Naive thymus-derived CD8-positive, alpha-beta T cell (primary cell): ENCODE results near the gene GNG12. TPM values are rescaled to one million over a fixed set of nuclear protein-coding genes. Genes with fewer than 3 reads are reported as not detected.

Source experiments
- ATAC-seq, 2 donors: fragments of 150-1000 bp; cut with Tn5 transposase in 1 of 2; sonication (Bioruptor Pico), chemical (Tn5 transposase) in 1 of 2; 1 replicate in 1 of 2; 2 replicates in 1 of 2; pipeline ENCODE4 v1.10.0; 2021; ENCODE audit warnings: mild to moderate bottlenecking in 2 of 2, moderate library complexity in 2 of 2
- POLR2A ChIA-PET: fragments of 350-600 bp; sonication (Branson Sonifier 250); formaldehyde crosslinking; loops from one replicate; lab custom pipeline; 2021; ENCODE audit warnings: antibody characterized with exemption; lab: Charles Lee
- DNase-seq, 10 donors: peaks; one replicate each; pipeline versions ENCODE4 v3.0.0 to v3.0.0-alpha.2; 2020 to 2022
- H3K27ac Mint-ChIP-seq, 10 donors: one replicate each; pipeline ENCODE4 v1.8.0; 2020 to 2022; ENCODE audit warnings: mild to moderate bottlenecking in 10 of 10, mixed read lengths in 10 of 10, moderate library complexity in 4 of 10, inconsistent platforms in 1 of 10
- H3K27me3 Mint-ChIP-seq, 5 donors: one replicate each; pipeline ENCODE4 v1.8.0; 2021 to 2022; ENCODE audit warnings: mixed read lengths in 5 of 5
- H3K36me3 Mint-ChIP-seq, 3 donors: one replicate each; pipeline ENCODE4 v1.8.0; 2020 to 2022; ENCODE audit warnings: mixed read lengths in 3 of 3, mild to moderate bottlenecking in 2 of 3, inconsistent platforms in 1 of 3
- H3K4me1 Mint-ChIP-seq, 4 donors: one replicate each; pipeline ENCODE4 v1.8.0; 2021 to 2022; ENCODE audit warnings: mixed read lengths in 4 of 4
- H3K4me3 Mint-ChIP-seq, 10 donors: one replicate each; pipeline ENCODE4 v1.8.0; 2020 to 2022; ENCODE audit warnings: mild to moderate bottlenecking in 10 of 10, mixed read lengths in 10 of 10, moderate library complexity in 6 of 10, inconsistent platforms in 1 of 10
- H3K9me3 Mint-ChIP-seq, 9 donors: one replicate each; pipeline ENCODE4 v1.8.0; 2020 to 2022; ENCODE audit warnings: mixed read lengths in 9 of 9, mild to moderate bottlenecking in 3 of 9, inconsistent platforms in 1 of 9, moderate library complexity in 1 of 9
- polyA plus RNA-seq, 3 donors: library from polyadenylated mRNA; unstranded; fragments of 300-500 nt; fragmentation: Illumina TruSeq; gene quantifications; one replicate each; pipeline ENCODE4 v1.2.3, GENCODE V29; 2021
- total RNA-seq, 8 experiments: library from RNA in 2 of 8; stranded (reverse) in 2 of 8; gene quantifications; one replicate each; pipeline ENCODE4 v1.2.3 and lab custom pipeline; 2021 to 2026

The GNG12 gene
- total RNA-seq, result not detected
- polyA plus RNA-seq, result not detected
- total RNA-seq (lab: John Stamatoyannopoulos, UW), result 0 to 1.4 (median 0.23) reads per million in 6 experiments

GRCh38 chr1:67832737-67833601 lies at the start of gene GNG12:
Gene GNG12, minus strand, starts transcription at chr1:67833467. Its CDS starts 125,781 bp downstream, at chr1:67707686.
- POLR2A ChIA-PET, result no interaction called here
- Mint-ChIP-seq H3K9me3 (peaks cover 0 to 4% (median 0%) of the 10 kb centered on the region in 9 donors), H3K36me3 (peaks cover 0 to 2% (median 0%) of the 10 kb centered on the region in 3 donors), H3K27ac (peak within 1 kb of the TSS in 1 of 10 donors; percentile 36), H3K27me3 (peaks cover 31 to 58% (median 53%) of the 10 kb centered on the region in 5 donors), H3K4me3 (peak within 1 kb of the TSS; percentile 70 to 88 (median 82)), H3K4me1 (peaks cover 13 to 30% (median 21%) of the 10 kb centered on the region in 4 donors)
- DNase-seq (peak in 1 of 10 donors; percentile 6), ATAC-seq (peak; percentile 49 to 67)

DNA sequence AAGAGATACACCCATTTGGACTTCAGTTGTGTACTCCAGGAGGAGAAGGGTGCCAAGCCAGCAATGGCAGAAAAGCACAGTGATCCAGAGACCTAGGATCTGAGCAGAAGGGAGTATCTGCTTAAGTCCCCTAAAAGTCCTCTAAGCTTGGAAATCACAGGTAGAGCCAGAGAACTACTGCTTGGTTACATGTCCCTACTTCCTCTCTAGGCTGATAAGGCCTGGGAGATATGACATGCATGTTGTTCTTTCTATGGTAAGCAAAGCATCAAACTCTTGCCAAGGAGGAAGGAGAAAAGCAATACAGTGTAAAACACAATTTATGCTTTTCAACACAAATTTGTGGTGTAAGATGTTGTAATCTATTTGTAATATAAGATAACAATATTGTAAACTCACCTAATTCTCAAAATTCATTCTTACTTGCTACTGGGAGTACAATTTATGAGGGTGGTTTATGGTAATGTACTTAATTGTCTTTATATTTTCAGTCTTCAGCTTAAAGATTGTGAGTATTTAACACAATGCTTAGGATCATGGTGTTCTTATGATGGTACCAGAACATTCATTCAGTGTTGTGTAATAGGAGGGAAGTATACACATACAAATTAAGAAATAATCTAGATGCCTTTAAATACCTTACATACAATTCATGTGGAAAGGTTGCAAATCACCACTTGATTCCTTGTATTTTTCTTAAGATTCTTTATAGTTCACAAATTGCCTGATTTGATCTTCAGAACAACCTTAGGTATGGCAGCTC lies 49.1 kb upstream of the GNG12 start:
- Mint-ChIP-seq H3K27me3 (peaks cover 8 to 32% (median 14%) of the 10 kb centered on the region in 5 donors), H3K36me3 (no peaks in the 10 kb centered on the region), H3K27ac (no peak overlapping the region), H3K4me3 (no peak overlapping the region), H3K4me1 (no peaks in the 10 kb centered on the region), H3K9me3 (peaks cover 0 to 4% (median 0%) of the 10 kb centered on the region in 9 donors)
- DNase-seq, result no peak
- no peak for ATAC-seq
- POLR2A ChIA-PET, result no interaction called here

DNA sequence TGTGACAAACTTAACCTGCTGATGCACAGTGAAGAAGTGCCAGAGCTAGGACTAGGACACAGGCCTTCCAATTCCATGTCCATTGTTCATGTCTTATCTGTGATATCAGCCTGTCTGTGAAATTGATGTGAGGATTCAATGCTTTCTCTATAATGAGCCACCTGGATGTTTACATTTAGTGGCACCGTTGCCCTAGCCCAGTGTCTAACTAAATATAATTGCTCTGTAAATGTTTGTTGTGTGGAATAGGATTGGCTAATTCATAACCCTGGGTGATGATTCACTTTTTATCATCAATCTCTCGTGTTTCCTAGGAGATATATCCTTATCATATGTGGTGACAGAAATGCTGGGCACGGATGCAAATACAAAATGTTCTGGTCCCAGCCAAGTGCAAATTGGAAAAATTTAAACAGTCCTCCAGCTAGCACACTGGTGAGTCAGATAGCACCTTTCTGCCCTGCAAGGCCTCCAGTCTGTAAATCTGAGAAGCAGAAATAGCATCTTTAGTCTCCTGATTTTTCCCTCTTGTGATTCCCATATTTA lies 46.9 kb upstream of the GNG12 start:
- DNase-seq (no peak), ATAC-seq (no peak)
- H3K4me1 Mint-ChIP-seq, result peaks cover 0 to 2% (median 0%) of the 10 kb centered on the region in 4 donors
- POLR2A ChIA-PET, result no interaction called here
- H3K27me3 Mint-ChIP-seq, result peaks cover 8 to 37% (median 18%) of the 10 kb centered on the region in 5 donors
- H3K27ac Mint-ChIP-seq, result no peak overlapping the region
- no peaks in the 10 kb centered on the region for H3K36me3 Mint-ChIP-seq
- no peak overlapping the region for H3K4me3 Mint-ChIP-seq
- H3K9me3 Mint-ChIP-seq, result peaks cover 0 to 5% (median 0%) of the 10 kb centered on the region in 9 donors

DNA sequence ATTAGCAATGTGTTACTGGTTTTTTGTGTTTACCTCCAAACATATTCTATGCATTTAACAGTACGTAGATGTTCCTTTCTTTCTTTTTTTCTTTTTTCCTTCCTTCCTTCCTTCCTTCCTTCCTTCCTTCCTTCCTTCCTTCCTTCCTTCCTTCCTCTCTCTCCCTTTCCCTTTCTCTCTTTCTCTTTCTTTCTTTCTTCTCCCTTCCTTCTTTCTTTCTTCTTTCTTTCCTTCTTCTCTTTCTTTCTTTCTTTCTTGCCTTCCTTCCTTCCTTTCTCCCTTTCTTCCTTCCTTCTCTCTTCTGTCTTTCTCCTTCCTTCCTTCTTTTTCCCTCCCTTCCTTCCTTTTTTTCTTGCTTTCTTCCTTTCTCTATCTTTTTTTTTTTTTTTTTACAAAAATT lies 46.2 kb upstream of the GNG12 start:
- ATAC-seq, result no peak
- POLR2A ChIA-PET, result interaction anchor here (0.5 kb wide), 1 partner anchor 346 kb away, joined by 3 read pairs; no protein-coding TSS in a partner anchor

DNA sequence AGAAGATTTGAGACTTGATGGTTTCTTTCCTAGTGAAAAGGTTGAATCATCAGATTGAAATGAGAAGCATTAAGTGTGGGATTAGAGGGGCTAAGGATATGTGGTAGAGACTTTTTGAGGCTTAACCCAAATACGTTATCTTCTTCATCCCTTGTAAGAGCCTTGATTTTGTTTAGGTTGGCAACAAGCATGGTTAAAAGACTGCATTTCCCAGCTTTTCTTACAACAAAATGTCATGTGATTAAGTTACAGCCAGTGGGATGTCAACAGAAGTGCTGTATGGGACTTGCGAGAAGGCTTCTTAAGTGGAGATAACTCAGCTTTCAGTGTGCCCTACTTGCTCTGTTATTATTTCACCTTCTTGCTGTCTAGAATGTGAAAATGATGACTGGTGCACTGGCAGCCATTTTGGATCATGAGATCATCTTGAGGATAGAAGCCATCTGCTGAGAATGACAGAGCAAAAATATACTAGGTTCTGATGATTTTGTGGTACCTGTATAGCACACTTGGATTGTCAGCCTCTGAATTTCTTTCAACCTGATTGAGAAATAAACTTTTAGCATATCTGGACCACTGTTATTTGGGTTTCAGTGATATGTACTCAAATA lies 41.3 kb upstream of the GNG12 start:
- Mint-ChIP-seq H3K4me3 (no peak overlapping the region), H3K27me3 (peaks cover 6 to 33% (median 20%) of the 10 kb centered on the region in 5 donors), H3K4me1 (peaks cover 0 to 3% (median 0%) of the 10 kb centered on the region in 4 donors), H3K9me3 (peaks cover 0 to 19% (median 6%) of the 10 kb centered on the region in 9 donors), H3K36me3 (no peaks in the 10 kb centered on the region), H3K27ac (no peak overlapping the region)
- DNase-seq (no peak), ATAC-seq (no peak)
- POLR2A ChIA-PET, result no interaction called here

More for the DNA sequence above, 46.2 kb upstream of the GNG12 start:
- Mint-ChIP-seq H3K36me3 (no peaks in the 10 kb centered on the region), H3K4me1 (peaks cover 0 to 3% (median 0%) of the 10 kb centered on the region in 4 donors), H3K4me3 (no peak overlapping the region), H3K27ac (no peak overlapping the region), H3K9me3 (peaks cover 0 to 10% (median 0%) of the 10 kb centered on the region in 9 donors), H3K27me3 (peaks cover 8 to 37% (median 19%) of the 10 kb centered on the region in 5 donors)
- DNase-seq, result no peak

GRCh38 chr1:67869233-67869632 lies 36.0 kb upstream of the GNG12 start:
- no peak overlapping the region for H3K27ac Mint-ChIP-seq
- no peak overlapping the region for H3K4me3 Mint-ChIP-seq
- DNase-seq (no peak), ATAC-seq (no peak)
- peaks cover 9 to 44% (median 16%) of the 10 kb centered on the region in 5 donors for H3K27me3 Mint-ChIP-seq
- no peaks in the 10 kb centered on the region for H3K4me1 Mint-ChIP-seq
- peaks cover 0 to 10% (median 5%) of the 10 kb centered on the region in 9 donors for H3K9me3 Mint-ChIP-seq
- POLR2A ChIA-PET, result no interaction called here
- H3K36me3 Mint-ChIP-seq, result no peaks in the 10 kb centered on the region

GRCh38 chr1:67863637-67864036 lies 30.4 kb upstream of the GNG12 start:
- H3K4me1 Mint-ChIP-seq, result peaks cover 0 to 2% (median 0%) of the 10 kb centered on the region in 4 donors
- POLR2A ChIA-PET, result no interaction called here
- ATAC-seq, result no peak
- H3K27ac Mint-ChIP-seq, result no peak overlapping the region
- peaks cover 10 to 38% (median 20%) of the 10 kb centered on the region in 5 donors for H3K27me3 Mint-ChIP-seq
- H3K4me3 Mint-ChIP-seq, result no peak overlapping the region
- peaks cover 0 to 3% (median 0%) of the 10 kb centered on the region in 9 donors for H3K9me3 Mint-ChIP-seq
- DNase-seq, result no peak
- H3K36me3 Mint-ChIP-seq, result no peaks in the 10 kb centered on the region

GRCh38 chr1:67862685-67863084 lies 29.4 kb upstream of the GNG12 start:
- POLR2A ChIA-PET, result no interaction called here
- H3K27ac Mint-ChIP-seq, result no peak overlapping the region

GRCh38 chr1:67861856-67862516 lies 28.7 kb upstream of the GNG12 start:
- H3K27me3 Mint-ChIP-seq, result peaks cover 10 to 48% (median 23%) of the 10 kb centered on the region in 5 donors
- no peak overlapping the region for H3K27ac Mint-ChIP-seq
- POLR2A ChIA-PET, result no interaction called here
- H3K4me3 Mint-ChIP-seq, result no peak overlapping the region
- H3K9me3 Mint-ChIP-seq, result peaks cover 0 to 3% (median 0%) of the 10 kb centered on the region in 9 donors
- ATAC-seq (no peak), DNase-seq (no peak)
- peaks cover 0 to 2% (median 0%) of the 10 kb centered on the region in 4 donors for H3K4me1 Mint-ChIP-seq
- H3K36me3 Mint-ChIP-seq, result no peaks in the 10 kb centered on the region

More at GRCh38 chr1:67862685-67863084, 29.4 kb upstream of the GNG12 start:
- no peak for DNase-seq
- no peak for ATAC-seq
- H3K27me3 Mint-ChIP-seq, result peaks cover 10 to 48% (median 24%) of the 10 kb centered on the region in 5 donors
- H3K36me3 Mint-ChIP-seq, result no peaks in the 10 kb centered on the region
- H3K9me3 Mint-ChIP-seq, result peaks cover 0 to 3% (median 0%) of the 10 kb centered on the region in 9 donors
- H3K4me1 Mint-ChIP-seq, result peaks cover 0 to 2% (median 0%) of the 10 kb centered on the region in 4 donors
- H3K4me3 Mint-ChIP-seq, result no peak overlapping the region

- ATAC-seq, result no peak
- peak overlapping the region in 1 of 10 donors; percentile 7 for H3K27ac Mint-ChIP-seq
- peaks cover 0 to 2% (median 0%) of the 10 kb centered on the region in 4 donors for H3K4me1 Mint-ChIP-seq
- DNase-seq, result no peak
- H3K27me3 Mint-ChIP-seq, result peaks cover 7 to 39% (median 21%) of the 10 kb centered on the region in 5 donors
- no peaks in the 10 kb centered on the region for H3K36me3 Mint-ChIP-seq
- POLR2A ChIA-PET, result no interaction called here
- no peak overlapping the region for H3K4me3 Mint-ChIP-seq
- H3K9me3 Mint-ChIP-seq, result peaks cover 0 to 3% (median 0%) of the 10 kb centered on the region in 9 donors
Measured at GRCh38 chr1:67860776-67861175, 27.5 kb upstream of the GNG12 start.

- POLR2A ChIA-PET, result no interaction called here
- Mint-ChIP-seq H3K27ac (no peak overlapping the region), H3K36me3 (no peaks in the 10 kb centered on the region), H3K4me1 (peaks cover 0 to 2% (median 0%) of the 10 kb centered on the region in 4 donors), H3K4me3 (no peak overlapping the region), H3K9me3 (no peaks in the 10 kb centered on the region), H3K27me3 (peaks cover 8 to 20% (median 13%) of the 10 kb centered on the region in 5 donors)
- ATAC-seq (no peak), DNase-seq (no peak)
Measured at GRCh38 chr1:67856921-67857320, 23.7 kb upstream of the GNG12 start.
